Panc1 (cell line): Measurements from ENCODE around the gene TMEM98. TPM values are rescaled to one million over a fixed set of nuclear protein-coding genes. Genes with fewer than 3 reads are reported as not detected.

Experiments used
- ATAC-seq: fragments of 200-7000 bp; cut with Tn5 transposase; 2 replicates; pipeline ENCODE4 v1.9.1; 2020; ENCODE audit warnings: mild to moderate bottlenecking, moderate library complexity
- BruUV-seq: library from RNA; stranded (reverse); fragments of 400-500 nt; replicated peaks from 2 replicates; lab custom pipeline; 2021; lab: Mats Ljungman, UMichigan
- CTCF ChIA-PET: fragments of 300-600 bp; sonication (Branson Sonifier 250); formaldehyde crosslinking; loops from one replicate; lab custom pipeline; 2022; ENCODE audit warnings: antibody characterized with exemption; lab: Charles Lee
- POLR2A ChIA-PET: fragments of 300-600 bp; sonication (Branson Sonifier 250); formaldehyde crosslinking; loops from one replicate; lab custom pipeline; 2022; ENCODE audit warnings: antibody characterized with exemption; lab: Charles Lee
- DNase-seq: peaks from one replicate; pipeline ENCODE4 v3.0.0-alpha.2; 2010; ENCODE audit warnings: low read depth, low spot score
- H3K27ac ChIP-seq: 2 replicates; pipeline ENCODE4 v1.5.1; 2011; ENCODE audit warnings: mild to moderate bottlenecking, low read length, inconsistent platforms
- H3K27me3 ChIP-seq: fragments of 200-500 bp; sonication (Bioruptor generic); 2 replicates; pipeline ENCODE4 v1.6.0; 2014; ENCODE audit warnings: low read length, inconsistent platforms; ENCODE audit not compliant: control insufficient read depth, insufficient read depth
- H3K36me3 ChIP-seq: fragments of 200-500 bp; sonication (Bioruptor generic); 2 replicates; pipeline ENCODE4 v1.5.1; 2014; ENCODE audit warnings: inconsistent platforms, mild to moderate bottlenecking, low read length, moderate library complexity; ENCODE audit not compliant: control insufficient read depth, insufficient read depth
- H3K4me1 ChIP-seq: 2 replicates; pipeline ENCODE4 v1.5.1; 2011; ENCODE audit warnings: inconsistent platforms, mild to moderate bottlenecking, low read length, moderate library complexity; ENCODE audit not compliant: control insufficient read depth, insufficient read depth
- H3K4me3 ChIP-seq, 2 experiments: 2 replicates each; pipeline ENCODE4 v1.5.1; 2011 to 2012; ENCODE audit warnings: low read depth in 2 of 2, low read length in 2 of 2, mild to moderate bottlenecking in 2 of 2, inconsistent platforms in 1 of 2, moderate library complexity in 1 of 2
- H3K9me3 ChIP-seq: fragments of 200-500 bp; sonication (Bioruptor generic); 2 replicates; pipeline ENCODE4 v1.5.1; 2014; ENCODE audit warnings: low read depth, mild to moderate bottlenecking, inconsistent platforms, low read length, moderate library complexity; ENCODE audit not compliant: control insufficient read depth, insufficient read depth
- CTCF ChIP-seq: fragments of 450-650 bp; IDR thresholded peaks from 2 replicates; pipeline ENCODE4 v1.5.1; 2017; ENCODE audit warnings: mild to moderate bottlenecking
- POLR2AphosphoS5 ChIP-seq: IDR thresholded peaks from 2 replicates; pipeline ENCODE4 v1.6.1; 2012; ENCODE audit warnings: mild to moderate bottlenecking, low read depth, low read length, moderate library complexity
- REST ChIP-seq, 2 experiments: IDR thresholded peaks; 2 replicates each; pipeline ENCODE4 v1.6.1; 2011 to 2012; ENCODE audit warnings: low read depth in 2 of 2, control low read depth in 1 of 2, low read length in 1 of 2, mild to moderate bottlenecking in 1 of 2, moderate library complexity in 1 of 2; ENCODE audit not compliant: insufficient read depth in 1 of 2
- SIN3A ChIP-seq: IDR thresholded peaks from 2 replicates; pipeline ENCODE4 v1.6.1; 2012; ENCODE audit warnings: low read depth, mild to moderate bottlenecking, low read length, moderate library complexity, borderline replicate concordance; ENCODE audit not compliant: insufficient read depth
- TCF7L2 ChIP-seq: IDR thresholded peaks from 2 replicates; pipeline ENCODE4 v1.6.1; 2011; ENCODE audit warnings: mild to moderate bottlenecking, low read depth, low read length, inconsistent platforms
- in situ Hi-C: cut with HindIII; loops from 2 replicates; pipeline ENCODE4 v1.10.0; 2016; ENCODE audit warnings: low sequenced_read_pairs, low pct_unique_long_range_greater_than_20kb
- intact Hi-C: fragments of 100-400 bp; cut with micrococcal nuclease; formaldehyde crosslinking; loops from one replicate; pipeline ENCODE4 v1.10.0; 2022; ENCODE audit not compliant: unreplicated experiment
- total RNA-seq: library from RNA; stranded (reverse); gene quantifications from one replicate; pipeline ENCODE4 v1.2.1, GENCODE V29; 2021; ENCODE audit not compliant: unreplicated experiment

Gene TMEM98
- total RNA-seq, 1 experiment from 2014 or later = 2.2 TPM

GRCh38 chr17:32988481-32989101 is 60.6 kb downstream of the TMEM98 start:
- no TSS peak for BruUV-seq
- Histone ChIP-seq H3K27me3 (no peaks in the 10 kb centered on the region), H3K4me1 (no peaks in the 10 kb centered on the region), H3K36me3 (no peaks in the 10 kb centered on the region), H3K4me3 (no peak overlapping the region), H3K27ac (no peak overlapping the region), H3K9me3 (no peaks in the 10 kb centered on the region)
- in situ Hi-C loops (no loop called here), intact Hi-C loops (no loop called here)
- ATAC-seq = no peak
- no peak for TF ChIP-seq SIN3A
- TF ChIP-seq REST (IDR thresholded peaks at IDR 0.05; ENCODE audit: insufficient read depth in 1 of 2, low read depth in 2 of 2, low read length in 1 of 2) = no peak
- no peak for TF ChIP-seq TCF7L2
- TF ChIP-seq POLR2AphosphoS5 = no peak
- TF ChIP-seq CTCF = no peak
- CTCF ChIA-PET = no interaction called here
- POLR2A ChIA-PET = no interaction called here
- no peak for DNase-seq

GRCh38 chr17:32992321-32993033 is 64.5 kb downstream of the TMEM98 start:
- no peaks in the 10 kb centered on the region for H3K9me3 ChIP-seq
- ChIA-PET CTCF (no interaction called here), POLR2A (no interaction called here)
- H3K27ac ChIP-seq = no peak overlapping the region
- H3K4me1 ChIP-seq = no peaks in the 10 kb centered on the region
- no TSS peak for BruUV-seq
- TF ChIP-seq SIN3A (no peak), CTCF (no peak), TCF7L2 (no peak), REST (IDR thresholded peaks at IDR 0.05; ENCODE audit: insufficient read depth in 1 of 2, low read depth in 2 of 2, low read length in 1 of 2) (no peak), POLR2AphosphoS5 (no peak)
- no peaks in the 10 kb centered on the region for H3K36me3 ChIP-seq
- intact Hi-C loops = no loop called here
- ATAC-seq (no peak), DNase-seq (no peak)
- H3K27me3 ChIP-seq = 0 out of 2 replicates have a peak, but pooled peaks cover 2% of the 10 kb centered on the region
- H3K4me3 ChIP-seq = no peak overlapping the region
- in situ Hi-C loops = no loop called here
